Gastroesophageal sphincter (tissue), 4 donors: ENCODE results near the gene COL15A1. TPM values are rescaled to one million over a fixed set of nuclear protein-coding genes. Genes with fewer than 3 reads are reported as not detected.

Source experiments
- ATAC-seq: fragments of 150-250 bp; one replicate; pipeline ENCODE4 v1.9.1; 2016; ENCODE audit warnings: mild to moderate bottlenecking, moderate library complexity
- H3K27ac ChIP-seq, 4 donors: fragments of 200-600 bp; sonication (generic) in 3 of 4; 1 replicate in 3 of 4; 2 replicates in 1 of 4; pipeline ENCODE4 v1.5.1; 2016 to 2019
- H3K27me3 ChIP-seq: fragments of 200-600 bp; sonication (generic); one replicate; pipeline ENCODE4 v1.5.1; 2019
- H3K36me3 ChIP-seq, 2 donors: fragments of 200-600 bp; sonication (generic); one replicate each; pipeline ENCODE4 v1.5.1; 2019; ENCODE audit warnings: control low read depth in 1 of 2
- H3K4me1 ChIP-seq, 3 donors: fragments of 200-600 bp; sonication (generic); 1 replicate in 2 of 3; 2 replicates in 1 of 3; pipeline ENCODE4 v1.5.1; 2016 to 2019; ENCODE audit warnings: control low read depth in 2 of 3
- H3K4me3 ChIP-seq, 2 donors: fragments of 200-600 bp; sonication (generic); one replicate each; pipeline ENCODE4 v1.5.1; 2019; ENCODE audit warnings: mild to moderate bottlenecking in 1 of 2, moderate library complexity in 1 of 2
- H3K9me3 ChIP-seq, 3 donors: fragments of 200-600 bp; sonication (generic); one replicate each; pipeline ENCODE4 v1.5.1; 2017 to 2019; ENCODE audit warnings: control low read depth in 2 of 3
- EP300 ChIP-seq: sonication (generic); formaldehyde crosslinking; IDR thresholded peaks from one replicate; pipeline ENCODE4 v1.6.1; 2017; ENCODE audit warnings: antibody characterized with exemption, mild to moderate bottlenecking
- POLR2A ChIP-seq, 2 donors: fragments of 450-650 bp; IDR thresholded peaks; one replicate each; pipeline ENCODE4 v1.6.1; 2017; ENCODE audit warnings: antibody characterized with exemption in 2 of 2, mild to moderate bottlenecking in 2 of 2, moderate library complexity in 1 of 2
- POLR2AphosphoS5 ChIP-seq: sonication (generic); formaldehyde crosslinking; IDR thresholded peaks from one replicate; pipeline ENCODE4 v1.6.1; 2017; ENCODE audit warnings: antibody characterized with exemption
- WGBS, 2 donors: methylation state at CpG; one replicate each; pipeline ENCODE4 v1.1.5; 2018; ENCODE audit warnings: low coverage in 1 of 2; 5-methylcytosine and 5-hydroxymethylcytosine counted together
- total RNA-seq, 4 donors: library from RNA; depleted of rRNA; stranded (reverse); fragments of >200 nt; gene quantifications; one replicate each; pipeline ENCODE4 v1.1.0, GENCODE V29; 2016
- TF ChIP-seq, protein P1 (sequence below), 4 experiments: fragments of 200-600 bp in 2 of 4; fragments of 450-650 bp in 2 of 4; sonication (generic) in 1 of 4; IDR thresholded peaks; one replicate each; pipeline ENCODE4 v1.5.1; 2017 to 2019; ENCODE audit warnings: antibody characterized with exemption in 4 of 4, mild to moderate bottlenecking in 2 of 4, moderate library complexity in 2 of 4

The COL15A1 gene
- total RNA-seq, 4 donors from 2014 or later = 80.5 to 256 (median 97.2) TPM

DNA sequence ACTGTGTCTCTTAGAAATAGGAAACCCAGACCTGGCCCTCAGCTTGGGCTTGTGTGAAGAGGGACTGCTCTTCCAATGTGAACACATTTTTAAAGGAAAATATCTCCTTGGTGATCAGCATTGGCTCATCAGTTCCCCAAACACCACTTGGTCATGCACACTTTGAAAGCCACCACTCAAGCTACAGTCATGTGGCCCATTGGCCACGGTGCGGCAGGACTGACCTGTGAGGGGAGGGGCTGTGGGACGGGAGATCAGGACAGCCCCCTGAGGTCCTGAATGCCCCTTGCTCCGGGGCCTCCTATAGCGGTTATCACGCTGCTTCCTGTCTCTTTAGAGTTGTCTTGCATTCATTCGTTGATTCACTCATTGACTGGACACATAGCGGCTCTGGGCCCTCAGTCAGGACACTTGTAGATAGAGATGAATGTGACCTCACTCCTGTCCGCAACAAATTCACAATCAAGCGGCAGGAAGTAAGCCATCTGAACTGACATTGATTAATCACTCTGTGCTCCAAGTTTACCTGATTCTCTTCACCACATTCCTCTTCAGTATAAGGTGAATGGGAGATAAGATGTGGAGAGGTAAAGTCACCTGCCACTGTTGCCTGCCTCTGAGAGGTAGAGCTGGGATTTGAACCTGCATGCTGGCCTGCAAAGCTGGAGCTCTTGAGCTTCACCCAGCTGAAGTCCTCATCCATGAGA lies 73.1 kb downstream of the COL15A1 start:
- peaks cover 0 to 82% of the 10 kb centered on the region in 2 donors for H3K36me3 ChIP-seq
- peaks cover 0 to 9% (median 5%) of the 10 kb centered on the region in 3 donors for H3K4me1 ChIP-seq
- no peak for ATAC-seq
- no peaks in the 10 kb centered on the region for H3K9me3 ChIP-seq
- WGBS, 2 donors = 90 to 93% methylated on average over 8 to 10 of the region's 10 CpGs
- H3K27me3 ChIP-seq = no peaks in the 10 kb centered on the region
- TF ChIP-seq POLR2AphosphoS5 (no peak), EP300 (no peak), POLR2A (IDR thresholded peaks at IDR 0.05) (no peak)
- TF ChIP-seq, protein P1, sequence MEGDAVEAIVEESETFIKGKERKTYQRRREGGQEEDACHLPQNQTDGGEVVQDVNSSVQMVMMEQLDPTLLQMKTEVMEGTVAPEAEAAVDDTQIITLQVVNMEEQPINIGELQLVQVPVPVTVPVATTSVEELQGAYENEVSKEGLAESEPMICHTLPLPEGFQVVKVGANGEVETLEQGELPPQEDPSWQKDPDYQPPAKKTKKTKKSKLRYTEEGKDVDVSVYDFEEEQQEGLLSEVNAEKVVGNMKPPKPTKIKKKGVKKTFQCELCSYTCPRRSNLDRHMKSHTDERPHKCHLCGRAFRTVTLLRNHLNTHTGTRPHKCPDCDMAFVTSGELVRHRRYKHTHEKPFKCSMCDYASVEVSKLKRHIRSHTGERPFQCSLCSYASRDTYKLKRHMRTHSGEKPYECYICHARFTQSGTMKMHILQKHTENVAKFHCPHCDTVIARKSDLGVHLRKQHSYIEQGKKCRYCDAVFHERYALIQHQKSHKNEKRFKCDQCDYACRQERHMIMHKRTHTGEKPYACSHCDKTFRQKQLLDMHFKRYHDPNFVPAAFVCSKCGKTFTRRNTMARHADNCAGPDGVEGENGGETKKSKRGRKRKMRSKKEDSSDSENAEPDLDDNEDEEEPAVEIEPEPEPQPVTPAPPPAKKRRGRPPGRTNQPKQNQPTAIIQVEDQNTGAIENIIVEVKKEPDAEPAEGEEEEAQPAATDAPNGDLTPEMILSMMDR (IDR thresholded peaks at IDR 0.05) = no peak
- H3K27ac ChIP-seq = no peak overlapping the region
- H3K4me3 ChIP-seq = no peak overlapping the region

- Histone ChIP-seq H3K9me3 (no peaks in the 10 kb centered on the region), H3K4me1 (peaks cover 0 to 25% (median 5%) of the 10 kb centered on the region in 3 donors), H3K36me3 (peaks cover 0 to 91% of the 10 kb centered on the region in 2 donors), H3K27ac (peak overlapping the region in 3 of 4 donors; percentile 60 to 69 (median 61)), H3K27me3 (no peaks in the 10 kb centered on the region), H3K4me3 (no peak overlapping the region)
- no peak for ATAC-seq
- WGBS, 2 donors = 87 to 92% methylated on average over 1 of the region's 1 CpG
- TF ChIP-seq, protein P1 (IDR thresholded peaks at IDR 0.05) = no peak
- TF ChIP-seq POLR2A (IDR thresholded peaks at IDR 0.05) (no peak), EP300 (no peak), POLR2AphosphoS5 (no peak)
Measured at GRCh38 chr9:99018653-99019052, 74.9 kb downstream of the COL15A1 start.

DNA sequence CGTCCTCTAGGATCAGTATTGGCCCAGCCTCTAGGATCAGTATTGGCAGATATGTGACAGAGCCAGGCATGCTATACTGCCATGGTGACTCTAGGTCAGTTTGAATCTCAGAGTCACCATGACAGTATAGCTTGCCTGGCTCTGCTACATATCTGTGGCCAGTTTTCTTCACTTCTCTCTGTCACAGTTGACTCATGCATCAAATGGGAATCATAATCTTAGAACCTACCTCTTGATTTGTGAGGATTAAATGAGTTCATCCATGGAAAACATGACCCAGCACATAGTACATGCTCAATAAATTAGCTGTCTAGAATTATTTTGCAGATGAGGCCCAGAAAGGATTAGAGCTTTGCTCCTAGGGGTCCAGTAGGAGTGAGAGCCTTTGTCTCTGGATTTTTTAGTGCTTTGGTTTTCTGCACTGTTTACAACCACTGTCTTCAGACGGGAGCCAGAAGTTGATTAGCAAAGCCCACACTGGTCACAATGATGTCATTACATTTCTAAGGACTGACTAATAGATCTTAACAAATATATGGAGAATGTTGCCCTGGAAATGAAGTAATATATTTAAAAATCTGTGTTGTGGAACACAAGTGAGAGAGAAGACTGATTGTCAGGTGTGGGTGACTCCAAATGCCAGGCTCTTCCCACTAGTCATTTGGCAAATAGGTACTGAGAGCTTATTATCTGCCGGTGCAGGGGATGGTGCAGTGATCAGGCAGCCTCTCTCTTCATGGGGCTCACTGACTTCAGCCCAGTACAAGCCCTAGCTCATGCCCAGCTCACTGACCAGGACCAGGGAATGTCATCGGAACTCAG lies 76.0 kb downstream of the COL15A1 start:
- Histone ChIP-seq H3K9me3 (no peaks in the 10 kb centered on the region), H3K4me3 (no peak overlapping the region), H3K27ac (peak overlapping the region in 3 of 4 donors; percentile 61 to 69 (median 67)), H3K4me1 (peaks cover 0 to 28% (median 5%) of the 10 kb centered on the region in 3 donors), H3K36me3 (peaks cover 0 to 96% of the 10 kb centered on the region in 2 donors), H3K27me3 (no peaks in the 10 kb centered on the region)
- TF ChIP-seq POLR2A (IDR thresholded peaks at IDR 0.05) (no peak), POLR2AphosphoS5 (peak; percentile 60)
- WGBS, 2 donors = 52 to 67% methylated on average over 4 of the region's 4 CpGs
- peak; percentile 87 for ATAC-seq

DNA sequence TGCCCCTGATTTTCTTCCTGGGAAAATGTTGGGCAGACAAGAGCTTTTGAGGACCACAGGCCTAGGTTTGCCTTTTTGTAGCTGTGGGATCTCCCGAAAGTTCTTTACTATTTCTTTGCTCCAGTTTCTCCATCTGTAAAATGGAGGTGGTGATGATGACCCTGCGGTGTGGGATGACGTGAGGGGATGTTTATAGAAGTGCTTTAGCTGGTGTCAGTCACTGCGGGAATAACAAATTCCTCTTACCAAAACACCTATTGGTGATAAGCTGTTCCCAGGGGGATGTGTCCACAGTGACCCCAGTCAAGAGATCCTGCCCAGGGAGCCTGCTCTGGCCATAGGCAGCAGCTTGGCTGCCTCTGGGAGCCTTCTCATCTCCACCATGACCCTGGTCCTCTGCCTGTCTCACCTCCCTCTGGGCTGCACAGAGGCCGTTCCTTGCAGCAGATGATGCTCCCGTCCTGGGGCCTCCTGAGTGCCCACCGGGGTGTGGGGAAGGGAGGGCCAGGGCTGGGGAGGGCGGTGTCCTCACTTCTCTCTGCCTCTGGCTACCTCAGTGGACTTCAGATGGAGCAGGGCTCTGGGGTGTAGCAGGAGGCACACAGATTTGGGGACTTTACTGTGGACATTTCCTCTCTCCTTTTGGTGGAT lies 77.2 kb downstream of the COL15A1 start:
- H3K4me1 ChIP-seq = peaks cover 0 to 28% (median 5%) of the 10 kb centered on the region in 3 donors
- H3K27ac ChIP-seq = peak overlapping the region in 3 of 4 donors; percentile 61 to 69 (median 67)
- H3K4me3 ChIP-seq = no peak overlapping the region
- no peak for ATAC-seq
- peaks cover 0 to 96% of the 10 kb centered on the region in 2 donors for H3K36me3 ChIP-seq
- H3K9me3 ChIP-seq = no peaks in the 10 kb centered on the region
- no peaks in the 10 kb centered on the region for H3K27me3 ChIP-seq
- WGBS, 2 donors = 86 to 100% methylated on average over 1 to 3 of the region's 8 CpGs
- TF ChIP-seq EP300 (no peak), POLR2A (IDR thresholded peaks at IDR 0.05) (no peak), POLR2AphosphoS5 (no peak)
- TF ChIP-seq, protein P1 (IDR thresholded peaks at IDR 0.05) = no peak

GRCh38 chr9:99021512-99021911 lies 77.8 kb downstream of the COL15A1 start:
- peak overlapping the region in 2 of 4 donors; percentile 24 to 69 for H3K27ac ChIP-seq
- peaks cover 0 to 96% of the 10 kb centered on the region in 2 donors for H3K36me3 ChIP-seq
- 83 to 88% methylated on average over 1 to 3 of the region's 3 CpGs for WGBS, 2 donors

More at GRCh38 chr9:99021512-99021911, 77.8 kb downstream of the COL15A1 start:
- ATAC-seq = no peak
- Histone ChIP-seq H3K4me1 (peaks cover 0 to 28% (median 5%) of the 10 kb centered on the region in 3 donors), H3K27me3 (no peaks in the 10 kb centered on the region), H3K9me3 (no peaks in the 10 kb centered on the region), H3K4me3 (no peak overlapping the region)
- no peak for TF ChIP-seq EP300
- TF ChIP-seq, protein P1 (IDR thresholded peaks at IDR 0.05) = no peak
- no peak for TF ChIP-seq POLR2A (IDR thresholded peaks at IDR 0.05)
- TF ChIP-seq POLR2AphosphoS5 = no peak
